HepG2 (cell line): ENCODE results near the gene RPS25. TPM values are rescaled to one million over a fixed set of nuclear protein-coding genes. Genes with fewer than 3 reads are reported as not detected.

Experiments used
- ARID2 ChIP-seq: sonication (generic); formaldehyde crosslinking; IDR thresholded peaks from 2 replicates; pipeline ENCODE4 v1.8.1; 2022; ENCODE audit warnings: mild to moderate bottlenecking, missing genetic modification reagents, borderline replicate concordance
- GZF1 ChIP-seq: sonication (generic); formaldehyde crosslinking; IDR thresholded peaks from 2 replicates; pipeline ENCODE4 v1.5.1; 2020; ENCODE audit warnings: mild to moderate bottlenecking, missing genetic modification reagents
- HNF4A ChIP-seq: sonication (generic); formaldehyde crosslinking; IDR thresholded peaks from 2 replicates; pipeline ENCODE4 v1.4.0; 2020; ENCODE audit warnings: missing genetic modification reagents
- HOXA5 ChIP-seq: sonication (generic); formaldehyde crosslinking; IDR thresholded peaks from 2 replicates; pipeline ENCODE4 v1.4.0; 2020; ENCODE audit warnings: missing genetic modification reagents
- MTA3 ChIP-seq: sonication (generic); formaldehyde crosslinking; IDR thresholded peaks from 2 replicates; pipeline ENCODE4 v1.4.0; 2020; ENCODE audit warnings: missing genetic modification reagents
- SIX4 ChIP-seq: sonication (generic); formaldehyde crosslinking; IDR thresholded peaks from 2 replicates; pipeline ENCODE4 v1.4.0; 2020; ENCODE audit warnings: missing genetic modification reagents
- SNAPC2 ChIP-seq: sonication (generic); formaldehyde crosslinking; IDR thresholded peaks from 2 replicates; pipeline ENCODE4 v1.8.1; 2022; ENCODE audit warnings: mild to moderate bottlenecking, missing genetic modification reagents
- SRSF4 ChIP-seq: fragments of 200-400 bp; formaldehyde crosslinking; IDR thresholded peaks from one replicate; pipeline ENCODE4 v1.6.1; 2018; ENCODE audit warnings: mild to moderate bottlenecking, low read depth, low read length, moderate library complexity; ENCODE audit not compliant: poor library complexity, severe bottlenecking
- ZBTB21 ChIP-seq: sonication (generic); formaldehyde crosslinking; IDR thresholded peaks from 2 replicates; pipeline ENCODE4 v1.4.0; 2020; ENCODE audit warnings: missing genetic modification reagents
- ZEB1 ChIP-seq: IDR thresholded peaks from 2 replicates; pipeline ENCODE4 v1.6.1; 2012; ENCODE audit warnings: mild to moderate bottlenecking, low read depth, inconsistent platforms; ENCODE audit not compliant: insufficient replicate concordance
- ZMAT3 ChIP-seq: sonication (generic); formaldehyde crosslinking; conservative IDR thresholded peaks from 2 replicates; pipeline ENCODE4 v1.7.0; 2021; ENCODE audit warnings: missing genetic modification reagents
- ZNF292 ChIP-seq: sonication (generic); formaldehyde crosslinking; IDR thresholded peaks from 2 replicates; pipeline ENCODE4 v1.8.1; 2022; ENCODE audit warnings: mild to moderate bottlenecking, low read depth, missing genetic modification reagents, borderline replicate concordance
- ZNF878 ChIP-seq: sonication (generic); formaldehyde crosslinking; IDR thresholded peaks from 2 replicates; pipeline ENCODE4 v1.8.1; 2023; ENCODE audit warnings: mild to moderate bottlenecking, missing genetic modification reagents, moderate library complexity
- ZNF891 ChIP-seq: sonication (generic); formaldehyde crosslinking; IDR thresholded peaks from 2 replicates; pipeline ENCODE4 v1.5.0; 2020; ENCODE audit warnings: mild to moderate bottlenecking, missing genetic modification reagents
- ZSCAN29 ChIP-seq: sonication (generic); formaldehyde crosslinking; conservative IDR thresholded peaks from 2 replicates; pipeline ENCODE4 v1.4.0; 2020; ENCODE audit warnings: mild to moderate bottlenecking, missing genetic modification reagents
- polyA plus RNA-seq, 8 experiments: library from polyadenylated mRNA; depleted of rRNA in 3 of 8; stranded (reverse) in 7 of 8; unstranded in 1 of 8; fragments of >200 nt; fragmentation: Illumina TruSeq in 4 of 8; extraction: Trizol in 4 of 8; gene quantifications; 2 replicates each; pipeline versions ENCODE4 v1.2.1 to v1.2.3, GENCODE V29; 2011 to 2016; ENCODE audit warnings: low read depth in 4 of 8, missing spikeins in 1 of 8, mixed read lengths in 1 of 8; ENCODE audit not compliant: insufficient read depth in 1 of 8
- total RNA-seq, 5 experiments: library from RNA; depleted of rRNA; stranded (reverse); fragments of >200 nt; fragmentation: Illumina TruSeq; extraction: Trizol; gene quantifications; 2 replicates each; pipeline ENCODE4 v1.2.3, GENCODE V29; 2016; ENCODE audit warnings: low read depth in 1 of 5
- TF ChIP-seq, protein P1 (sequence below): IDR thresholded peaks from 2 replicates; pipeline ENCODE4 v1.6.1; 2016
- TF ChIP-seq, protein P2 (sequence below): sonication (generic); formaldehyde crosslinking; IDR thresholded peaks from 2 replicates; pipeline ENCODE4; 2020; ENCODE audit warnings: missing genetic modification reagents, mild to moderate bottlenecking, borderline replicate concordance
- TF ChIP-seq, protein P3 (sequence below): sonication (generic); formaldehyde crosslinking; IDR thresholded peaks from 2 replicates; pipeline ENCODE4 v1.5.1; 2020; ENCODE audit warnings: missing genetic modification reagents, mild to moderate bottlenecking, borderline replicate concordance
- TF ChIP-seq, protein P4 (sequence below): sonication (generic); formaldehyde crosslinking; IDR thresholded peaks from 2 replicates; pipeline ENCODE4 v1.4.0; 2020; ENCODE audit warnings: mild to moderate bottlenecking, missing genetic modification reagents, borderline replicate concordance

The RPS25 gene
- total and polyA plus RNA-seq, 2 of the 13 experiments (the other 11 are each of a cell fraction or from before 2014, with no cell fraction given) = 839 to 1,415 TPM

DNA sequence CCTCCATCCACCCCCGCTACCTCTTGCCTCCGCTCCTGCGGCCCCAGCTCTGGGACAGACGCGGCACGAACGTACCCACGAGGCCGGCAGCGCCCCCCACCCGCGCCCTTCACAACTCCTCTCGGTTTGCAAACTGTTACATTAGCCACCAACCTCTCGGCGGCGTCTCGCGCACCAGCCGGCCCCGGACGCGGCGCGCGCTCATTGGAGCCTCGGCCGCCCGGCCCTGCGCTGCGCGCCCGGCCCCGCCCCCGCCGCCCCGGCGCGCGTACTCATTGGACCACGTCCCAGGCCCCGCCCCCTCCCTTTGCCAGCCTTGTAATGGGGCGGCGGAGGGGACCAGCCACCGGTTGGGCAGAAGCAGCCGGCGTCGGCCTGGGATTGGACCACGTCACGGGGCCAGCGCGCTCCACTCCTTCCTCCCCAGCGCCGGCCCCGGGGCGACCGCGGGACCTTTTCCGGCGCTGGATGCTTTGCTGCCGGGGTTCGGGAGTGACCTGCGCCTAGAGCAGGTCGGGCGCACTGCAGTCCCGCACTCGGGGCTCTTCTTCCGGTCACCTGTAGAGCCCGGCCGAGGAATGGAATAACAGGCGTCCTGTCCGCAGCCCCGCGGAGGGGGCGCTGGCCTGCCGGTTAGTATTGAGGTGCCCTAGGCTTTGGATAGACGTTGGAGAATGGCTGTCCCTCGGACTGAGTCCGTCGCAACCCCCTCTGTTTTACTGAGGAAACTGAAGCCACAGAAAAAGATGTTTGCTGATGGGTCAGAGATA, 39.0 kb upstream of the RPS25 start, which contains the start of gene HYOU1 (continued):
- TF ChIP-seq ZNF292 (CRISPR knock-in tag) (no peak), ZMAT3 (no peak; the same call in 1 of the 2 replicates), SIX4 (no peak), GZF1 (no peak; the same call in 1 of the 2 replicates), HOXA5 (CRISPR knock-in tag) (no peak), ZEB1 (peak; percentile 74), ARID2 (CRISPR knock-in tag) (0 out of 2 replicates have a peak, but pooled peaks have one; percentile 21), ZNF878 (no peak), ZNF891 (no peak), MTA3 (CRISPR knock-in tag) (no peak), ZBTB21 (no peak), SNAPC2 (CRISPR knock-in tag) (no peak), ZSCAN29 (CRISPR knock-in tag) (peak; percentile 53; the same call in 1 of the 2 replicates), HNF4A (CRISPR knock-in tag) (no peak), SRSF4 (no peak)
- TF ChIP-seq, protein P1, sequence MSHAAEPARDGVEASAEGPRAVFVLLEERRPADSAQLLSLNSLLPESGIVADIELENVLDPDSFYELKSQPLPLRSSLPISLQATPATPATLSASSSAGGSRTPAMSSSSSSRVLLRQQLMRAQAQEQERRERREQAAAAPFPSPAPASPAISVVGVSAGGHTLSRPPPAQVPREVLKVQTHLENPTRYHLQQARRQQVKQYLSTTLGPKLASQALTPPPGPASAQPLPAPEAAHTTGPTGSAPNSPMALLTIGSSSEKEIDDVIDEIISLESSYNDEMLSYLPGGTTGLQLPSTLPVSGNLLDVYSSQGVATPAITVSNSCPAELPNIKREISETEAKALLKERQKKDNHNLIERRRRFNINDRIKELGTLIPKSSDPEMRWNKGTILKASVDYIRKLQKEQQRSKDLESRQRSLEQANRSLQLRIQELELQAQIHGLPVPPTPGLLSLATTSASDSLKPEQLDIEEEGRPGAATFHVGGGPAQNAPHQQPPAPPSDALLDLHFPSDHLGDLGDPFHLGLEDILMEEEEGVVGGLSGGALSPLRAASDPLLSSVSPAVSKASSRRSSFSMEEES = peak; percentile 41
- TF ChIP-seq, protein P2, sequence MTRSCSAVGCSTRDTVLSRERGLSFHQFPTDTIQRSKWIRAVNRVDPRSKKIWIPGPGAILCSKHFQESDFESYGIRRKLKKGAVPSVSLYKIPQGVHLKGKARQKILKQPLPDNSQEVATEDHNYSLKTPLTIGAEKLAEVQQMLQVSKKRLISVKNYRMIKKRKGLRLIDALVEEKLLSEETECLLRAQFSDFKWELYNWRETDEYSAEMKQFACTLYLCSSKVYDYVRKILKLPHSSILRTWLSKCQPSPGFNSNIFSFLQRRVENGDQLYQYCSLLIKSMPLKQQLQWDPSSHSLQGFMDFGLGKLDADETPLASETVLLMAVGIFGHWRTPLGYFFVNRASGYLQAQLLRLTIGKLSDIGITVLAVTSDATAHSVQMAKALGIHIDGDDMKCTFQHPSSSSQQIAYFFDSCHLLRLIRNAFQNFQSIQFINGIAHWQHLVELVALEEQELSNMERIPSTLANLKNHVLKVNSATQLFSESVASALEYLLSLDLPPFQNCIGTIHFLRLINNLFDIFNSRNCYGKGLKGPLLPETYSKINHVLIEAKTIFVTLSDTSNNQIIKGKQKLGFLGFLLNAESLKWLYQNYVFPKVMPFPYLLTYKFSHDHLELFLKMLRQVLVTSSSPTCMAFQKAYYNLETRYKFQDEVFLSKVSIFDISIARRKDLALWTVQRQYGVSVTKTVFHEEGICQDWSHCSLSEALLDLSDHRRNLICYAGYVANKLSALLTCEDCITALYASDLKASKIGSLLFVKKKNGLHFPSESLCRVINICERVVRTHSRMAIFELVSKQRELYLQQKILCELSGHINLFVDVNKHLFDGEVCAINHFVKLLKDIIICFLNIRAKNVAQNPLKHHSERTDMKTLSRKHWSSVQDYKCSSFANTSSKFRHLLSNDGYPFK (CRISPR knock-in tag) = no peak; the same call in 1 of the 2 replicates
- TF ChIP-seq, protein P3, sequence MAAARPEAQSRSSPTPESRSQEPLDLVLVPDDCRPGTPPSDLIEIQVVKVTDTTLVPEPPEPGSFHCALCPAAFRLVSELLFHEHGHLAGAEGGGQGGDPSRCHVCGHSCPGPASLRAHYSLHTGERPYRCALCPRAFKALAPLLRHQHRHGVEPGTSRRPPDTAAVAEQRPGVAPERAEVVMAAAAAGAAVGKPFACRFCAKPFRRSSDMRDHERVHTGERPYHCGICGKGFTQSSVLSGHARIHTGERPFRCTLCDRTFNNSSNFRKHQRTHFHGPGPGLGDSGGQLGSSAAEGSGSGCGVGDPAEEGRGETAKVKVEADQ = no peak
- TF ChIP-seq, protein P4, sequence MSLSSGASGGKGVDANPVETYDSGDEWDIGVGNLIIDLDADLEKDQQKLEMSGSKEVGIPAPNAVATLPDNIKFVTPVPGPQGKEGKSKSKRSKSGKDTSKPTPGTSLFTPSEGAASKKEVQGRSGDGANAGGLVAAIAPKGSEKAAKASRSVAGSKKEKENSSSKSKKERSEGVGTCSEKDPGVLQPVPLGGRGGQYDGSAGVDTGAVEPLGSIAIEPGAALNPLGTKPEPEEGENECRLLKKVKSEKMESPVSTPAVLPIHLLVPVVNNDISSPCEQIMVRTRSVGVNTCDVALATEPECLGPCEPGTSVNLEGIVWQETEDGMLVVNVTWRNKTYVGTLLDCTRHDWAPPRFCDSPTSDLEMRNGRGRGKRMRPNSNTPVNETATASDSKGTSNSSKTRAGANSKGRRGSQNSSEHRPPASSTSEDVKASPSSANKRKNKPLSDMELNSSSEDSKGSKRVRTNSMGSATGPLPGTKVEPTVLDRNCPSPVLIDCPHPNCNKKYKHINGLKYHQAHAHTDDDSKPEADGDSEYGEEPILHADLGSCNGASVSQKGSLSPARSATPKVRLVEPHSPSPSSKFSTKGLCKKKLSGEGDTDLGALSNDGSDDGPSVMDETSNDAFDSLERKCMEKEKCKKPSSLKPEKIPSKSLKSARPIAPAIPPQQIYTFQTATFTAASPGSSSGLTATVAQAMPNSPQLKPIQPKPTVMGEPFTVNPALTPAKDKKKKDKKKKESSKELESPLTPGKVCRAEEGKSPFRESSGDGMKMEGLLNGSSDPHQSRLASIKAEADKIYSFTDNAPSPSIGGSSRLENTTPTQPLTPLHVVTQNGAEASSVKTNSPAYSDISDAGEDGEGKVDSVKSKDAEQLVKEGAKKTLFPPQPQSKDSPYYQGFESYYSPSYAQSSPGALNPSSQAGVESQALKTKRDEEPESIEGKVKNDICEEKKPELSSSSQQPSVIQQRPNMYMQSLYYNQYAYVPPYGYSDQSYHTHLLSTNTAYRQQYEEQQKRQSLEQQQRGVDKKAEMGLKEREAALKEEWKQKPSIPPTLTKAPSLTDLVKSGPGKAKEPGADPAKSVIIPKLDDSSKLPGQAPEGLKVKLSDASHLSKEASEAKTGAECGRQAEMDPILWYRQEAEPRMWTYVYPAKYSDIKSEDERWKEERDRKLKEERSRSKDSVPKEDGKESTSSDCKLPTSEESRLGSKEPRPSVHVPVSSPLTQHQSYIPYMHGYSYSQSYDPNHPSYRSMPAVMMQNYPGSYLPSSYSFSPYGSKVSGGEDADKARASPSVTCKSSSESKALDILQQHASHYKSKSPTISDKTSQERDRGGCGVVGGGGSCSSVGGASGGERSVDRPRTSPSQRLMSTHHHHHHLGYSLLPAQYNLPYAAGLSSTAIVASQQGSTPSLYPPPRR = 0 out of 2 replicates have a peak, but pooled peaks have one; percentile 14
